Muscle of arm (tissue), 12 donors: ENCODE data around the gene ETNK2. TPM values are rescaled to one million over a fixed set of nuclear protein-coding genes. Genes with fewer than 3 reads are reported as not detected.

Experiments
- DNase-seq: peaks from one replicate; pipeline ENCODE4 v3.0.0-alpha.2; 2013
- polyA plus RNA-seq, 12 donors: library from polyadenylated mRNA; unstranded; fragments of 120-200 nt; gene quantifications; one replicate each; pipeline ENCODE4 v1.2.1, GENCODE V29; 2013; ENCODE audit not compliant: insufficient read length in 12 of 12

Gene ETNK2
- polyA plus RNA-seq, 12 donors: 1.7 to 10.3 (median 3.1) TPM; not detected in 1

DNA sequence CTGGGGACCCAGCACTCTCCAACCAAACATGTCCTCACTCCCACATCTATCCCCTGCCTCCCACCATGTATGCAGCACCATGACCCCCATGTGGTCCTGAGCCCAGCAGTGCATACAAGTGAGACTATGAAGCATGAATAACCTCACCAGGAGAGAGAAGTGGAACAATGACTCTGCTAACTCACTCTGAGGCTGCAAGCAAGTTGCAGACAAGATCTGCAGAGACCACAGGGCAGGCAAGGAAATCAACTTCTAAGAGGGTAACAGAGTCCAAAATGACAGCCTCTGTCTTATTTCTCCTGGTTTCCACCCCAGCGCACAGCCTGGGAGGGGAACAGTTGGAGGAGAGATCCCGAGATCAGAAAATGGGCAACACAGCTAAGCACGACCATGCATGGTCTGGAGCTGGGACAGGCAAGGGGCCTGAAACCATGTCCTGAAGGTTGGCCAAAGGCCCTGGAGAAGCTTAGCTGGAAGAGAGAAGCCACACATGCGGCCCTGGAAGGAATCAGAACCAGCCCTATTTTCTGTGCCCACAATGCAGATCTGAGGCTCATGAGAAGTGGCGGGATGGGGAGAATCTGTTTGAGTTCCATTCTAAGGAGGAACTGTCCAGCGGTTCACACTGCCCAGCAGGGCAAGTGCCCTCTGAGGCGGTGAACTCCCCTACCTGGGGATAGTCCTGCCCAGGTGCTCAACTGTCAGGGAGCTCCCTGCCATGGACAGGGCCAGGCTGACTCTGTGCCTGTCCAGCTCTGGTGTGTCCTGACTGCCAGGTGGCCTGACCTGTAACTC, 26.8 kb upstream of the ETNK2 start:
- no peak for DNase-seq

DNA sequence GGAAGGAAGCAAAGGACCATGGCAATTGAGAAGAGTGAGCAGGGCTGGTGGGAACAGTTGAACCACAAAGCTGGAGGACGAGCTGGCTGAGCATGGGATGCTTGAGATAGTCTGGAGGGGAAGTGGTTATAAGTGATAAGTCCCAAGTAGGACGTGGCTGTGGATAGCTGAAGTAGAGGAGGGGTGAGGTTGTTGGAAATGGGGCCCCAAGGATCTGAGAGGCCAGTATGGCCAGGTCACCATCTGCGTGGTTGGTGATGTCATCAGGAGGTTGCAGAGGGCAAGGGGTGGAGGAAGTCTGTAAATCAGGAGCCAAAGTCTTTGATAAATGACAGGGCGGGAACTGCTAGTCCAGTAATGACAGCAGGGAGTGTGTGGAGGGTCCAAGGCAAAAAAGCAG, 25.3 kb upstream of the ETNK2 start:
- no peak for DNase-seq

DNA sequence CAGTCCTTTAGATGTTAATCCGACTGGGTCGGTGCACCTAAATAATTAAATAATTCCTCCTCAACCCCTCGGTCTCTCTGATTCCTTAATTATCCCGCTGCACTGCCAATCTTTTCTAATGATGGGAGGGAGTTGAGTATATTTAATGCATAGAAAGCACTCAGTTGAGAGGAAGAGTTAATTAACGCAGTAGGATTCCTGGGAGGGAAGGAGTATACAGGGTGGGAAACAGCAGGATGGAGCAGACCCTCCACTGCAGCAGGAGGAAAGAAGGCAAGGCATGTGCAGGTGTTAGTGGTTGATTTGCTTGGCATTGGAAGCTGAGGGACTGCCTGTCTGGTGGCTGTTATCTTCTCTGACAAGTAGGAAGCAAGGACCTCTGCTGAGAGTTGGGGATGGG, 24.2 kb upstream of the ETNK2 start:
- DNase-seq: no peak

DNA sequence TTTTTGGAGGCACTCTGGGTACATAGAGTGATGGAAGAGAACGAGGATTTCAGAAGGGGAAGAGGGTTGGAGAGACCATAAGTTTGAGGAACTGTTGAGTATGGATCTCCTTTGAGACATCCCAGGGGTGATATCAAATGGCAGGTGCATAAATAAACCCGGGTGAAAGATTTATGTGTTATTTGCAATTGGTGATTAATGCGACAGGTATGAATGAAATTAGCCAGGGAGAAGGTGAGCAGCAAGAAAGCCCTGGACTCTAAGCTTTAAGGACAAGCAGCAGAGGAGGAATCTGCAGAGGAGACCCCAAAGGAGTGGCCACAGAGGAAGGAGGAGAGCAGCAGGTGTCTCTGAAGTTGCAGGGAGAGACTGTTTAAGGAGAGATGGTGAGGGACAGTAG, 23.1 kb upstream of the ETNK2 start:
- DNase-seq: no peak

DNA sequence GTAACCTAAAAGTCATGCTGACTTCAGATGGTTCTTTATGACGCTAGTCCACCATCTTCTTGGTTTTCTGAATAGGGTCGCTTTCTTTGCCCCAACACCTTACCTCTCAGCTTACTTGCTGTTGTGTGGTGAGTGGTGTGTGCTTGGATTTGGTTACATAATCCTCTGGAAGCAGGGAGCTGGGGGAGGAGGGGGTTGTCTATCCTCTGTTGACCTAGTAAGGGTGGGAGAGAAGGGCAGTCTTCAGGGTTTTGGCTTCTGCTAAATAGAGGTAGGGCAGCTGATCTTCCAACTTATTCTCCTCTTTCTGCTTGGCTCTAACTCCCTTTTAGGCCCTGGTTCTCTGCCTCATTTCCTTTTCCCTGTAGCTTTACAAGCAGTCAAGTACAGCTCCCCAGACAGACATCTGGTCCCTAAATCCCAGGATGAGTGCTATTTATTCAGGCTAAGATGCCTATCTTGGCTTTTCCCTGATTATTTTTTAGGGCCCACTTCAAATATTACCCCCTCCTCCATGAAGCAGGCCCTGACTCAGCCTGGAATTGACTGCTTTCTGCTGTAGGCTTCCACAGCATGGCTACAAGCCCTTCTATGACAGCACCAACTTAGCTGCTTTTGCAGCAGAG, 20.7 kb upstream of the ETNK2 start:
- DNase-seq: no peak

DNA sequence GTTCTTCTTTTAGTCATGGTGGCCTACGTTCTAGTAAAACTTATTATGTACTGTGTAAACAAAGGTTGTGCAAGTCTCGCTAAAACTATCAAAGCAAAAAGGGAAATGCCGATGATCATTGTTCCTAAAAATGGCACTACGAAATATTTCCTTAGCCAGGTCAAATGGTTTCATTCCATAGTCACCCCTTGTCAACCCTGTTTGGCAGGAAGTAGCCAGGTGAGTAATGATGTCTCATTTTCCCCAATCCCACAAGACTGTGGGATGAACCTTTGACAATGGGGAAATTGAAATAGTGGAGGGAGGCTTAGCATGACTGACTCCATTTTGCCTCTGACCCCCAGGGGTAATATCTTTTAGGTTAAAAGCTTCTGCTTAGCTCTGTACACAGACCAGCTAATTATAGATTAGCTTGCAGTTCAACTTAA, 19.9 kb upstream of the ETNK2 start:
- no peak for DNase-seq

DNA sequence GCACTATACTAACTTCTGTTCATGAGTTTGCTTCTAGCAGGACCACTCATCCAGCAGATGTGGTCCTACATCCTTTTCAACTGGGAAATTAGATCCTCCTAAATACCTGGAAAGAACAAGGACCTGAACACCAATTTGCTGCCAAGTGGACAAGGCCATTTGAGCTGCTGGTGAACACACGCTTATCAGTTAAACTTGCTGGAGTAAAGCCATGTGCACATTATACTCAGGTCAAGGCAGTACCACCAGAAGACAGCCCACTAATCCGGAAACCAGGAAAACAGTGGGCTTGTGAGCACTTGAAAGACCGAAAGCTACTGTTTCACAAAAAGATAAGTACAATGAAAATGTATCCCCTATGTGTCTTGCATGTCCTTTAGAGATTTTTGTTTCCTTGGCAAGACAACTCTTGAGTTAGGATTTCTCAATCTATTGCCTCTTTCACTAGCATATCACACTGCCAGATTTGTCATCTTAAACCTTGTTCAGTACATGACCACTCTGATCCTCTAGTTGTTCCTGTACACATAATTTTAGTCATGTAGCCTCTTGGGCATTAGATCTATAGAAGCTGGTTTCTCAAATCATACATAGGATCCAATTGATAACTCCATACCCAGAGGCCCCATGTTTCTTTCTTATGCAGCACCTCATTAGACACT, 18.8 kb upstream of the ETNK2 start:
- DNase-seq: no peak

DNA sequence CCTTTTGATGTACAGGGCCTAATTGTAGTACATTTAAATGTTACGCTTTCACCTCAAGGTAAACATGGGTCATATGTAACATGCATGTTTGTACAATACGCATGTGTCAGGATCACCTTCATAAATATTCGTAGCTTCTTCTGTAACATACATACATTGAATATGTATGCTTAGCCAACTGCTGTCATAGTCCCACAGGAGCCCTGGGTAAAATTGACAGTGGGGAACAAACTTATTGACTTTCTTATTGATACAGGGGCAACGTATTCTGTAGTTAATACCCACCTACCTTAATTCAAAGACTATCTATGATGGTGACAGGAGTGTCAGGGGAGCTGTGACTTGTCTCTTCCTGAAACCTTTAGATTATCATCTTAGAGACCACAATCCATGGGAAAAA, 18.0 kb upstream of the ETNK2 start:
- DNase-seq: no peak

DNA sequence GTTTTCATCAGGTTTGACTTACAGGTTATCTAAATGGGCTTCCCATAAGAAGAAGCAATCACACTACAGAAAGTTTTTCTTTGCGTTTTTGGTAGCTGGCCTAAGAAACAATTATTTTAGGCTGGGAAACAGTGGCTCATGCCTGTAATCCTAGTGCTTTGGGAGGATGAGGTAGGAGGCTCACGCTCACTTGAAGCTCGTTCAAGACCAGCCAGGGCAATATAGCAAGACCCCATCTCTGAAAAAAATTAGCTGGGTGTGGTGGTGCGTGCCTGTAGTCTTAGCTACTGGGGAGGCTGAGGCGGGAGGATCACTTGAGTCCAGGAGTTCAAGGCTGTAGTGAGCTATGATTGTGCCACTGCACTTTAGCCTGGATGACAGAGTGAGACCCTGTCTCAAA, 15.9 kb upstream of the ETNK2 start:
- no peak for DNase-seq

DNA sequence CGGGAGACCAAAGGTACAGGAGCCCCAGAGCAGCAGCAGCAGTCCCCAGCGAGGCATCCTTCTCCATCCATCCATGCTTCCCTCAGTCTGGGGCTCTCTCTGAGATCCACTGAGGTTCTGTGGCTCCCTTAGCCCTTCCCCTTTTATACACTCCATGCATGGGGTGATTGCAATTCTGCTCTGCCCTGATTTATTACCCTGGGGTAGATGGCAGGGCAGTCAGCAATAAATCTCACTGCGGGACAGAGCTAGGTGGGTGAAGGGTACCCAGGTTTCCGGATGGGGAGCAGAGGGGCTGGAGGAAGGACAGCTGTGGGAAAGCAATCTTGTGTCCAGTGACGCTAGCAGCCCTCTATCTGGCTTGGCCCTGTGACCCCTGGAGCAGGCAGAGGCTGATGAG, 14.4 kb upstream of the ETNK2 start, which contains the start of gene REN:
Gene REN, minus strand, starts transcription at position 119 of the 400 bp plus-strand sequence. Its CDS starts 44 bp downstream, at position 75.
- no peak for DNase-seq

DNA sequence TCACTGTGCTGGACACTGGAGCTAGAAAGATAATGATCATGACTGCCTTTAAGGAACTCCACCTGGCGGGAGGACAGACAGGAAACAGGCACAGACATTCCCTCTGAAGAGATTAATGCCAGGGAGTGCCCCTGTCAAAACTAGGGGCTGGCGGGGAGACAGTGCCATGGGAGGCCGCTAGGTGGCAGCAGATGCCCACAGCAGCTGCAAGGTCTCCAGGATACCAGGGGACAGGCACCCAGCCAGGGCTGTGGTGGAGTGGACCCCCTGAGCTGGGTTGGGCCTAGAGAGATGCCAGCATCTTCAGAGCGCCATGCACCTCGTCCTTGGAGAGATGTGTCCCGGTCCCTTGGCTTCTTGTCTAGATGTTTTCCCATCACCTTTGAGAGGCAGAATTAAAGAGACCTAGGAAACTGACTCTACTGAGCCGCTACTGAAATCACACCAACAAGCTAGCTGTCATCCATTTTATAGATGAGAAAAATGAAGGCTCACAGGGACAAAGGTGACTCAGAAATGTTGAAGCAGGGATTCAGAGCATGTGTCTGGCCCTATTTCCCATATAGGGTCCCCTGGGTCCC, 10.7 kb upstream of the ETNK2 start:
- DNase-seq: peak; percentile 77

DNA sequence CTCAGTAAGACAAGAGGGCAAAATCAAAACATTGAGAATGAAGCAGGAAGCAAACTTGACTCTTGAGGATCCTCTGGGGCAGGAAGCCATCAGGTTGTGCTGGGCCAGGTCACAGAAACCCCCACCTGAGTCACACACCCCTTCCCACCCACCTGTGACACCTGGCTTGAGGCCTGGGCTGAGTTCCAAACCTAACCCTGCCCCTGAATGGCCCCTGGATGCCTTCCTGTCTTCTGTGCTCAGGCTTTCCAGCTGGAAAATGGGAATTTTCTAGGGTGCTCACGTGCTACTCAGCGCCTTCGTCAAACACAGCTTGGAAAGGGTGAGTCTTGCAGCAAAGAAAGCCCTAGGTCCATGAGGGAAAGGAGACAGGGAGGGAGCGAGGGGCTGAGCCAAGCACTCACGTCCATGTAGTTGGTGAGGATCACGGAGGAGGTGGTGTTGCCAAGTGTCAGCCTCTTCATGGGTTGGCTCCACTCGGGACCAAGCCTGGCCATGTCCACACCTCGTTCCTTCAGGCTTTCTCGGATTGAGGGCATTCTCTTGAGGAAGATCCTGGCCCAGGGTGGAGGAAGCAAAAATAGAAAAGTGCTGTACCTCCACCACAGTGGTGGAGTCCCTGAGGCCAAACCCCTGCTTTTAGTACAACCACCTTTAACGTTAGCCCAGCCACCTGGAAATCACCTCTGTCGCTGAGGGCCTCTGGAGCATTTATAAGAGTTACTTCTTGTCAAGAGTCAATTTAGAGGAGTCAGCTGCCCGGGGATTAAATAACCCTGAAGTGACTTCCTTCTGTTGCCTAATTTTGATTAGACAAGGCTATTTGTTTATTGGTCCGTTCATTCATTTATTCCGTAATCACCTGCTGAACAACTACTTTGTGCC, 10.0 kb upstream of the ETNK2 start:
- no peak for DNase-seq

DNA sequence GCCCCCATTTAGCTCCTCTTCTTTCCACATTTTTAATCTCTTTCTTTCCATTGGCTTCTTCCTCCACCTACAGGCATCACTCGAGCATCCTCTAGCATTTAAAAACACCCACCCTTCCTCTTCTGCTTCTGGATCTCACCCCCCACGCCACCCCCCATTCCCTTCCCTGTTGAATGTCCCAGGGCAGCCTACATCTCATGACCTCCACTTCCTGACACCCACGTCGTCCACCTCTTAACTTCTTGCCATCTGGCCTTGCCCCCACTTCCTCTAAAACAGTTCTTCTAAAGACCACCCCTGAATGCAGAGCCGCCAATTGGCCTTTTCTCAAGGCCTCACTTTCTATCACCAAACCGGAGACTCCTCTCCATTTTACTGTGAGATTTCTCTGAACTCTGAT, 6.1 kb upstream of the ETNK2 start:
- DNase-seq: no peak

DNA sequence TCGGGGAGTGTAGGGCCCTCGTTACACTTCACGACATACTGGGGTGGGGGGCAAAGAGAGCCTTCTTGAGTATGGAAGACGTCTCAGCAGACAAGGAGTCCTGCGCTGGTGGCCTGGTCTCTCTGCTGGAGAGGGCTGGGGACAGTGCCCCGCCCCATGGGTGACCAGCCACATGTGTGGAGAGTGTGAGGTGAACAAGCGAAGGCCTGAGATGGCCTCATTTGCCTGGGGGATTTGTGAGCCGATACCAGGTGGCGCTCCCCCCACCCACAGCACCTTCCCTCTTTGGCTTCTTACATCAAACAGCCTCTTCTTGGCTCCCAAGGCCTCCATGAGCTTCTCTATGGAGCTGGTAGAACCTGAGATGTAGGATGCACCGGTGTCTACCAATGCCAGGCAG, 4.0 kb upstream of the ETNK2 start:
- DNase-seq: no peak

DNA sequence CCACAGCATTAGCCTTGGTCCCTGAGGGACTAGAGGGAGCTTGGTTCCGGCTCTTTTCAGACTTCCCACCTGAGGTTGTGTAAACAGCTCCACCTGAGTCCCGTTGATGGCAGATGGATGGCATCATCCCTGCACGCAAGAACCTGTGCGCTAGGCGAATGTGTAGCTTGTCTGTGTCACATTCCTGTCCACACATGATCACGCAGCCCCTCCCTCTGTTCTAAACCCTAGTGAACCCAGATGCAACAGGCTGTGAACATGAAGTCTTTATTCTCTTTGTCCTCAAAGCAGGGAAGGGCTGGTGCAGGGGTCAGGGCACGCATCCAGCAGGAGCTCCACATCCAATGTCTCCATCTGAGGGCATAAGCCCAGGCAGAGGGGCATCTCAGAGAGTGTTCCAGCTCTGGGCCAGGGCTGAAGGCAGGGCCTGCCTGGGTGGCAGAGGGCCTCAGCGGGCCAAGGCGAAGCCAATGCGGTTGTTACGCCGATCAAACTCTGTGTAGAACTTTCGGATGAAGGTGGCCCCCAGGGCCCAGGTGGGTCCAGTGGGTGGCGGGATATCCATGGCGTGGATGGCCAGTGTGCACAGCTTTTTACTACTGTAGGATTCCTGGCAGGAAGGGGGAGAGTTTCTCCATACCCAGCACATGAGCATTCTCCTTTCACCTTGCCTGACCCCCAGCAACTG, 2.9 kb upstream of the ETNK2 start:
- no peak for DNase-seq

DNA sequence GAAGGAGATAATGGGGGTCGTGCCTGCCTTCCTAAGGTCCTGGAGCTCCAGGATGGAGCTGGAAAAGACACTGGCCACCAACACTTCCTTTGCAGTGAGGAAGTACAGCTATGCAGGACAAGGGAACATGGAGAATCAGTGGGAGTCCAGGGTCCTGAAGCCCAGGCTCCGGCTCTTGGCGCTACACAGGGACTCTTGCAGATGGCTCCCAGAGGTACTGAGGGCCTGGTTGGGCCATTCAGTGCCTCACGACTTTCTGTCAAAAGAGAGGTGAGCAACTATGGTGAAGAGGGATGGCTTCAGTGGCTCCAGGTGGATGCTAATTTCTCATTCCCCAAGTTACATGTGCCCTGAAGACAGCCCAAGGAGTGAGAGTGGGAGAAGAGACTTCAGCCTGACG, 1.8 kb upstream of the ETNK2 start:
- DNase-seq: no peak

DNA sequence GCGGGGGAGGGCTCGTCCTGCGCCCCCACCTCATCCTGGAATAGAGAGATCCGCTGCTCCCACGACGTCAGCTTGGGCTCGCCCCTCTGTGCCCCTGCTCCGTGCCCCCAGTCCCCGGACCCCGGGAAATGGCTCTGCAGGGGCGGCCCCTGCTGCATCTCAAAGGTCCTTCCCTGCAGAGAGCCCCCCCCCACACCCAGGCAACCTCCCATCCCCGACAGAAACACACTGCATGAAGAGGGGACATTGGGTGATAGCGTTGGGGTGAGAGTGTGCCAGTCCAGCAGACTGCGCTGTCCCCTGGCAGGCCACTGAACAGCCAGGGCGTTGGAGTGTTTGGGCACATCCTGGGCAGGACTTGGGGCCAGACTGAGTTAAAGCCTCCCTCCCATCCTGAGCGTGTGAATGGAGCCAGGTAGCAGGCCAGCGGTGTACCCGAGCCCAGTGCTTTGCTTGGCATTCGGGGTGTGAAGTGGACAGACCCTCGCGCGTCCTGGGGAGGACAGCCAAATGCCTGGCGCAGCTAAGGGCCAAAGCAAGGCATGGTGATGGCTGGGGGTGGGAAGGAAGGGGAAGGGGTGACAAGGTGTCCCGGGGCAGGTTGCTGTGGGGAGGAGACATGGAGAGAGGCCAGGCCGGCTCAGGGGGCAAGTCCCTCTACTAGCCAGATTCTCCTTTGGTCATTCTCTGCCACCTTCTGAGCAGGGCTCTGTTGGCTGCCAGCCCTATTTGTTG, 633 bp upstream of the ETNK2 start:
- no peak for DNase-seq

DNA sequence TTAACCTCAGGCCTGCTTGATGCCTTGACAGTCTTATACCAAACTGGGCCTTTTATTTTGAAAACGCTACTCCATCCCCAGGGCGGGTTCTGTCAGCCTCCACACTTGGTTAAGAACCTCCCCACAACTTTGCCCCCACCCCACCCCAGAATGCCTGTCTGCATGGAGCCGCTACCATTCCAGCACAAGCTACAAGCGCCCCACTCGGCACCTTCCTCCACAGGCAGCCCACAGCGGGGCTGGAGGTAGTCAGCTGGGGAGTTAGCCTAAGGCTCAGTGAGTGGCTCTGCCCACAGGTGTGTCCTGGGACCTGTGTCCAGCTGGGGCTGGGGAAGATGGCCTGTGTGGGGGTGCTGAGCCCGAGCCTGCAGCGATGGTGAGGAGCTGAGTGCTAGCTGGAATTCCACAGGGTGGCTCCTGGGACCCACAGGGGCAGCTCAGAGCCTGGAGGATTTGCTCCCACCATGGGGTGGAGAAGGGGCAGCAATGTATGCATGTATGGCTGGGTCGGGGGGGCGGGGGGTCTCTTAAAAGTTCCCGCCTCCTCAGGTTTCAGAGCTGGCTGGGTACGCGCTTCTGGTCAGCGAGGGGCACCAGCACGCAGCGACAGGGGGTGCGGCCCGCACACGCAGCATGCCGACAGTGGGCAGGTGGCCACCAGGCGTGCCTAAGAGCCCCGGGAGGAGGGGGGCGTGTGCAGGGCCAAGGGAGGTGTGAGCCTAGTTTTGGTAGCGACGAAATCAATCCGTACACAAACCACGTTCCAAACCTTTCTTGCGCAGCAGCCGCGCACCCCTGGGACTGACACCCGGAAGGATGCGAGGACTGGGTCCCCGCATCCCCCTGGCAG, 917 bp downstream of the ETNK2 start:
- DNase-seq: no peak
